ENCODE data around the gene CCDC80. TPM values are rescaled to one million over a fixed set of nuclear protein-coding genes. Genes with fewer than 3 reads are reported as not detected.

CCDC80 gene
- total and polyA plus RNA-seq, 9 of the 15 experiments (the other 6 are each of a cell fraction or from before 2014, with no cell fraction given) = 0.17 to 2.0 (median 1.1) TPM

GRCh38 chr3:112561734-112562529, 79.0 kb downstream of the CCDC80 start, which contains the start of the genes ATG3 and SLC35A5 (continued):
- 0 out of 2 replicates have a peak, but pooled peaks have one; percentile 16 for TF ChIP-seq ZHX1 (conservative IDR thresholded peaks at IDR 0.05; ENCODE audit: low read length)
- peak; percentile 43; the same call in 1 of the 2 replicates for TF ChIP-seq CREB3L1 (IDR thresholded peaks at IDR 0.05; ENCODE audit: borderline replicate concordance, low read depth)
- TF ChIP-seq FOXM1 (IDR thresholded peaks at IDR 0.05; ENCODE audit: low read depth) = no peak
- TF ChIP-seq FOXM1 (CRISPR knock-in tag; IDR thresholded peaks at IDR 0.05; ENCODE audit: low read depth) = peak; percentile 46; the same call in 1 of the 2 replicates
- TF ChIP-seq EZH2 (IDR thresholded peaks at IDR 0.05; ENCODE audit: borderline replicate concordance, low read depth, low read length) = no peak
- no peak for TF ChIP-seq TAF7 (tag; IDR thresholded peaks at IDR 0.05)
- peak; percentile 42 for TF ChIP-seq EGR1 (conservative IDR thresholded peaks at IDR 0.05)
- peak; percentile 62 for TF ChIP-seq CREM (IDR thresholded peaks at IDR 0.05; ENCODE audit: low read depth)
- peak; percentile 96 to 97 for TF ChIP-seq NRF1 (conservative IDR thresholded peaks at IDR 0.05 in 1 of 2, IDR thresholded peaks at IDR 0.05 in 1 of 2)
- TF ChIP-seq E2F3 (CRISPR knock-in tag; IDR thresholded peaks at IDR 0.05) = peak; percentile 60; the same call in 1 of the 2 replicates
- peak; percentile 92 for TF ChIP-seq CXXC5 (CRISPR knock-in tag; IDR thresholded peaks at IDR 0.05)
- 0 out of 2 replicates have a peak, but pooled peaks have one; percentile 40 for TF ChIP-seq ARID1B (IDR thresholded peaks at IDR 0.05)
- peak; percentile 31; the same call in 1 of the 2 replicates for TF ChIP-seq SOX6 (IDR thresholded peaks at IDR 0.05)
- TF ChIP-seq MIER1 (IDR thresholded peaks at IDR 0.05; ENCODE audit: low read depth) = no peak
- peak; percentile 63 to 66; a peak in 3 of 4 replicates for TF ChIP-seq KDM1A (IDR thresholded peaks at IDR 0.05)
- TF ChIP-seq BRD9 (IDR thresholded peaks at IDR 0.05; ENCODE audit: low read depth, partially characterized antibody) = no peak
- peak; percentile 72 for TF ChIP-seq PHF20 (IDR thresholded peaks at IDR 0.05; ENCODE audit: partially characterized antibody)

Measured in K562 (cell line).